ENCODE measurements around the gene GNG13. TPM values are rescaled to one million over a fixed set of nuclear protein-coding genes. Genes with fewer than 3 reads are reported as not detected.
"Not testable (repeated sequence)": the region's sequence is repeated elsewhere in the genome, so short reads cannot be mapped to it uniquely, and the experiment has no call there.

The GNG13 gene
- polyA plus RNA-seq, 12 donors, result 0.34 TPM; not detected in 11

DNA sequence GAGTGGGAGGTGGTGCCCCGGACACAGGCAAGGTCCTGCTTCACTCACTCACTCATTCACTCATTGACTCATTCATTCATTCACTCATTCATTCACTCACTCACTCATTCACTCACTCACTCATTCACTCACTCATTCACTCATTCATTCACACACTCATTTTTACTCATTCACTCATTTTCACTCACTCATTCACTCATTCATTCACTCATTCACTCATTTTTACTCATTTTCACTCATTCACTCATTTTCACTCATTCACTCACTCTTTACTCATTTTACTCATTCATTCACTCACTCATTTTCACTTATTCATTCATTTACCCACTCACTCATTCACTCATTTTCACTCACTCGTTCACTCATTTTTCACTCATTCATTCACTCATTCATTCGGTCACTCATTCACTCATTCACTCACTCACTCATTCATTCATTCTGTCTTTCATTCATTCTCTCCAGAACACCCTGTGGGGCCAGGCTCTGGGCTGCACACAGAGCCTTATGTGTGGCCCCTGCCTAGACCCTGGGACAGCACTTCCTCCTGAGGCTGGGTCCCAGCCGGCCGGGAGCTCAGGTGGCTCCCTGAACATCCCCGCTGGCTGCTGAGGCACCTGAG lies 21.5 kb downstream of the GNG13 start:
- no peak for DNase-seq

DNA sequence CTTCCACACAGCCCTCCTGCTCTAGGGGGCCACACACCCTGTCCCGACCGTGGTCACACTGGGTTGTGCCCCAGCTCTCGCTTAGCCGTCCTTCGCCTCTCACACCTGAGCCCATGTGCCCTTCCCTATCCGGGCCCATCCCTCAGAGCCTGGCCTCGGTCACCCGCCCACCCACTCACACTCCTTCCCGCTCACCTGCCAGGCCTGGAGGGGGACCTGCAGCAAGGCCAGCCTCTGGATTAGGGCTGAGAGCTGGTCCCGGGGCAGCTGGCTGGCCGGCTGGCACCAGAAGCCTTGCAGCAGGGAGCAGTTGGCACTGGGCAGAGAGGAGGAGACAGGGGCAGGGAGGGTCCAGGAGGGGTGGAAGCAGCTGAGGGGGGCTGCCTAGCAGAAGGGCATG lies 22.1 kb downstream of the GNG13 start:
- DNase-seq, result no peak

DNA sequence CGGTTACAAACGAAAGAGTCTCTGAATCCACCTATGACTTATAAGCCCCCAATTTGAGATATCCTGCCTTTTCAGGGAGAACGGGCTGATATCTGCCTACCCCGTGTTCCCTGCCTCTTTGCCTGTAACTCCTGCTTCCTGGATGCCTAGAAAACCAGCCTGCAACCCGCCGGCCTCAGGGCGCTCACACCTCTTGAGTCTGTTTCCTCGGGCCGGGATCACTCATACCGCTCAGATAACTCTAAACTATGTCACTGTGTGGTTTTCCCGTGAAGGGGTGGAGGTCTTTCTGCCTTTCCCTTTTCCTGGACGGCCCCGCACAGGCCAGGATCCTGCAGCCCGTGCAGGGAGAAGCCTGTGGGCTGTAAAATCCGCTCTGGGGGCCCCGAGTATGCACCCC lies 22.7 kb downstream of the GNG13 start:
- no peak for DNase-seq

DNA sequence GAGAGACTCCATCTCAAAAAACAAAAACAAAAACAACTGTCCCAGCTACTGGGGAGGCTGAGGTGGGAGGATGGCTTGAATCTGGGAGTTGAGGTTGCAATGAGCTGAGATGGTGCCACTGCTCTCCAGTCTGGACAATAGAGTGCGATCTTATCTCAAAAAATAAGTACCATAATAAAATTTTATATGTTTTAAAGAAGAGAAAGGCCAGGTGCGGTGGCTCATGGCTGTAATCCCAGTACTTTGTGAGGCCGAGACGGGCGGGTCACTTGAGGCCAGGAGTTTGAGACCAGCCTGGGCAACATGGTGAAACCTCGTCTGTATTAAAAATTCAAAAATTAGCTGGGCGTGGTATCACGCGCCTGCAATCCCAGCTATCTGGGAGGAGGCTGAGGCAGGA lies 23.7 kb downstream of the GNG13 start:
- DNase-seq, result no peak

DNA sequence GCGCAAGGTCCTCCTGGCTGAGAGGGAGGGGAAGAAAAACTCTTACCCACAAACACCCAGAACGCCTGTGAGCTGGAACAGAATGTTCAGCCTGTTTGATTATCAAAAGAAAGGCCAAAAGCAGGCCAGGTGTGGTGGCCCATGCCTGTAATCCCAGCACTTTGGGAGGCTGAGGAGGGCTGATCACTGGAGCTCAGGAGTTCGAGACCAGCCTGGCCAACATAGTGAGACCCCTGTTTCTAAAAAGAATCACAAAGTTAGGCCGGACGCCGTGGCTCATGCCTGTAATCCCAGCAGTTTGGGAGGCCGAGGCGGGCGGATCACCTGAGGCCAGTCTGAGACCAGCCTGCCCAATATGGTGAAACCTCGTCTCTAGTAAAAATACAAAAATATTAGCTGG lies 24.2 kb downstream of the GNG13 start:
- not testable (repeated sequence) for DNase-seq

DNA sequence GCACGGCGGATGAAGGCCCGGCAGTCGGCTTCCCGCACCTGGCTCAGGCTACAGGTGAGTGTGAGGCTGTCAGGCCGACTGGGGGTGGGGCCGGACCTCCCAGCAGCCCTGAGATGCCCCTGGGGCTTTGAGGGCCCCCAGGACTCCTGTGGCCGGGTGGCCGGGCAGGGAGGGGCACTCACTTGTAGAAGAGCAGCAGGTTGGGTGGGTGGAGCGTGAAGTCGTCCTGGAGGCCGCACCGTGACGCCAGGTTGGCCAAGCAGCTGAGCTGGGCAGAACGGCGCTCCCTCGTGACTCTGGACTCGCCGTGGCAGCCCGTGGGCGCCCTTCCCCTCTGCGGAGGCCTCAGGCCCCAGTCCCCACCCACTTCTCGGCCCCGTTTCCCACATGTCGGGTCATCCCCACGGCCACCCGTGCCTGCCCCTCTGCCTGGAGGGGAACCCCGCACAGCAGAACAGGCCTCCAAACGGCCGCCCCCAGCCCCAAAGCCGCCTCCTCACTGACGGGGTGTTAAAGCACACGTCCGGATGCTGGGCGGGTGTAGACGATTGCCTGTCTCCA lies 25.2 kb downstream of the GNG13 start:
- no peak for DNase-seq

DNA sequence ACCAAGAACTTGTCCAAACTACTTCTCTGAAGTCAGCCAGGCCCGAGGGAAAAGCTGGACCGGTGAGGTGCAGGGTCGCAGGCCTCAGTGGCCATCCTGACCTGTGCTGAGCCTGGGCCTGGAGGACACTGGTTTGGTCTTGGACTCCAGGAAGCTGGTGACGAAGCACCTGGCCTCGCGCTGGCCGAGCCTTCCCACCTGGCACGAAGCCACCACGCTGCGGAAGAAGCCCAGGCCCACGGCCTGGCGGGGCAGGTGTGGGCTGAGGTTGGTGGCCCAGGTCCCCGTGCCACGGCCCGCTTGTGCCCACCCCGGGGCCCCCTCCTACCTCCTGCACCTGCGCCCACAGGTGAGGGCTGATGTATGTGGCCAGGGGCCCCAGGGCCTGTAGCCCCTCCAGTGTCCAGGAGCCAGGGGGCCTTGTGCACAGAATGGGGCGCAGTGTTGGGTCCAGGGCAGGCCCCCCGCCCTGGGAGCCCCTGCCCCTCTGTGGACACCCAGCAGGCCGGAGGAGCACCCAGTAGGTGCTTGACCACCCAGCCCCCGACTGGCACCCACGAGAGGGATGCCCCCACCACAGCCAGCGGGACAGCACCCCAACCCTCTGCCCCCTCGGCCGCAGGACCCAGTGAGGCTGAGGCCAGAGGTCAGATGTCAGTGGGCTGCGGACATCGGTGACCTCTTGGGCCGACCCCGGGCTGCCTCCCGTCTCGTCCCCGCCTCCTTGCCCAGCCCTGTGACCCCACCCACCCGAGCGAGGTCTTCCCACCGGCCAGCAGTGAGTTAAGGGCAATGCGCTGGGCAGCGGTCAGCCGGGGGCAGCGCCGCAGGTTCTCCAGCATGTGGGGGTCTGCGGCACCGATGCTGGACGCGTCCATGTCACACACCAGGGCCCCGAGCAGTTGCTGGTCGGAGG lies 26.2 kb downstream of the GNG13 start:
- DNase-seq, result no peak

DNA sequence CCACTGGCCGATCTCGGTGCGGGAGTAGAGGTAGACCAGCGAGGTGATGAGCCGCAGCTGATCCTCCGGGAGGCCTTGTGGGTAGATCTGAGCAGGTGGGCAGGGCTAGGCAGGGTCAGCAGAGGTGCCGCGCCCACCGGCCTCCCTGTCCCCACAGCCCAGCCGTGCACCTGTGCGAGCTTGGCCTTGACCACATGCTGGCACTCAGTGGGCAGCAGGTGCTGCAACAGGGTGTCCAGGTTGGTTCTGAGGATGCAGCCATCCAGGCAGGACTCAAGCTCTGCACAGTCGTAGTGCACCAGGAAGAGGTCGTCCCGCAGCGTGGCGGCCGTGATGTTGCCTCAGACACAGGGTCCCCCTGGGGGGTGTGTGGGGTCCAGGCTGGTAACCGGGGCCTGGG lies 27.6 kb downstream of the GNG13 start:
- DNase-seq, result no peak

DNA sequence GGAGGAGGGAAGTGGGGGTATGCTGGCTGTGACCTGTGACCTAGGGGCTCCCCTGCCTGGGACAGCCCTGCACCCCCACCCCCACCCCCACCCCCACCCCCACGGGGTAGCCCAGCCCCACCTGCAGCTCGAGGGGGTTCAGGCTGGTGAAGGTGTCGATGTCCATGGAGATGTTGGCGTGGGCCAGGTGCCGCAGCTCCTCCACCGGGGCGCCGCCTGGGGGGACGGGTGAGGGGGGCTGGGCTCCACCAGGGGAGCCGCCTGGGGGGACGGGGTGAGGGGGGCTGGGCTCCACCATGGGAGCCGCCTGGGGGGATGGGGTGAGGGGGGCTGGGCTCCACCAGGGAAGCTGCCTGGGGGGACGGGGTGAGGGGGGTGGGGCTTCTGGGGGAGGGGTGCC lies 30.1 kb downstream of the GNG13 start:
- DNase-seq, result no peak

DNA sequence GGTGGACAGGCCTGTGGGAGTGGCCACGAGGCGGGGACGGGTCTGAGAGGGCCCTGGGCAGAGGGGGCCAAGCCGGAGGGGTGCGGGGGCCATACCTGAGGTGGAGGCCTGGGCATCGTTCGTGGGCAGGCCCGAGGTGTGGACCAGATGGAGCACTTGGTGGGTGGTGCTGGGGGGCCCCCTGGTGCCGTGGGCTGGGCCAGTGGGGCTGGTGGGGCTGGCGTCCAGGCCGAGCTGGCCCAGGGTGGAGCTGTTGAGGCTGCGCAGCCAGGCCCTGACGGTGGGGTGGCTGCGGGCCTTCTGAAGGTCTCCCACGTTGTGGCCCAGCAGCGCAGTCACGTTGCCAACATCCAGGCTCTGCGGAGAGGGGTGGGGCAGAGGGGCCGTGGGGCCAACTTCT lies 30.6 kb downstream of the GNG13 start:
- no peak for DNase-seq

DNA sequence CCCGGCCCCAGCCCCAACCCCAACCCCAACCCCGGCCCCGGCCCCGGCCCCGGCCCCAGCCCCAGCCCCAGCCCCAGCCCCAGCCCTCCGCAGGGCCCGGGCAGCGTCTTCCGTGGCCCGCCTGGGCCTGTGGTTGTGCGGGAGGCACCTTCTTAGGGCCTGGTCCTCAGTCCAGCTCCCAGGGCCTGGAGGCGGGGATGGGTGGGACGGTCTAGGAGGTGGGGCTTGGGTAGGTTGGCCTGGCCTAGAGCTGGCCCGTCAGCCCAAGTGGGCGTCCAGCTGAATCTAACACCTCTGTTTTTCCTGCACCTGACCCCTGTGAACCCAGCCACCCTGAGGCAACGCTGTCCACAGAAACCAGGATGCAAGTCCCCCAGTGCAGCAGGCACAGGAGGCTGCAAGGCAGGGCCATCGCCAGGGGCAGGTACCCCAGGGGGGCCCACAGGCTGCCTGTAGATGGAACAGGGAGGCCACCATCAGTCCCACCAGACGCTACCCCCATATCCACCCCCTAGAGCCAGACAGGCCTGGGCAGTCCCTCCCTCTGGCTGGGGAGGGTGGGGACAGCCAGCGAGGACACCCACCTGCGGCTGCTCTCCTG lies 31.2 kb downstream of the GNG13 start:
- no peak for DNase-seq

DNA sequence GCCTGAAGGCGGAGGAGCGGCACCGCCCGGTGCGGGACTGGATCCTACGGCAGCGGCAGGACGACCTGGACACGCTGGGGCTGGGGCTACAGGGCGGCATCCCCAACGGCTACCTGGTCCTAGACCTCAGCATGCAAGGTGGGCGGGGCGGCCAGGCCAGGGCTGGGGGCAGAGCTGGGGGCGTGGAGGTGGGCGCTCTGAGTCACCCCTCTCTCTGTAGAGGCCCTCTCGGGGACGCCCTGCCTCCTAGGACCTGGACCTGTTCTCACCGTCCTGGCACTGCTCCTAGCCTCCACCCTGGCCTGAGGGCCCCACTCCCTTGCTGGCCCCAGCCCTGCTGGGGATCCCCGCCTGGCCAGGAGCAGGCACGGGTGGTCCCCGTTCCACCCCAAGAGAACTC lies 32.1 kb downstream of the GNG13 start:
- DNase-seq, result no peak

DNA sequence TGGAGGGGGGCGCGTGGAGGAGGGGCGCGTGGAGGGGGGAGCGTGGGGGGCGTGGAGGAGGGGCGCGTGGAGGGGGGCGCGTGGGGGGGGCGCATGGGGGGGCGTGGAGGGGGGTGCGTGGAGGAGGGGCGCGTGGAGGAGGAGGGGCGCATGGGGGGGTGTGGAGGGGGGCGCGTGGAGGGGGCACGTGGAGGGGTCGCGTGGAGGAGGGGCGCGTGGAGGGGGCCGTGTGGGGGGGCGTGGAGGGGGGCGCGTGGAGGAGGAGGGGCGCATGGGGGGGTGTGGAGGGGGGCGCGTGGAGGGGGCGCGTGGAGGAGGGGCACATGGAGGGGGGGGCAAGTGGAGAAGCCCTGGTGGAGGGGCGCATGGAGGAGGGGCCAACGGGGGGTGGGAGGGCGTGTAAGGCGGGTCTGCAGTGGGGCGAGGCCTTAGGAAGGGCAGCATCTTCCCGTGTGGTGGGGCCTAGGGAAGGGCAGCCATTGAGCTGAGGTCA lies 32.7 kb downstream of the GNG13 start:
- no peak for DNase-seq

DNA sequence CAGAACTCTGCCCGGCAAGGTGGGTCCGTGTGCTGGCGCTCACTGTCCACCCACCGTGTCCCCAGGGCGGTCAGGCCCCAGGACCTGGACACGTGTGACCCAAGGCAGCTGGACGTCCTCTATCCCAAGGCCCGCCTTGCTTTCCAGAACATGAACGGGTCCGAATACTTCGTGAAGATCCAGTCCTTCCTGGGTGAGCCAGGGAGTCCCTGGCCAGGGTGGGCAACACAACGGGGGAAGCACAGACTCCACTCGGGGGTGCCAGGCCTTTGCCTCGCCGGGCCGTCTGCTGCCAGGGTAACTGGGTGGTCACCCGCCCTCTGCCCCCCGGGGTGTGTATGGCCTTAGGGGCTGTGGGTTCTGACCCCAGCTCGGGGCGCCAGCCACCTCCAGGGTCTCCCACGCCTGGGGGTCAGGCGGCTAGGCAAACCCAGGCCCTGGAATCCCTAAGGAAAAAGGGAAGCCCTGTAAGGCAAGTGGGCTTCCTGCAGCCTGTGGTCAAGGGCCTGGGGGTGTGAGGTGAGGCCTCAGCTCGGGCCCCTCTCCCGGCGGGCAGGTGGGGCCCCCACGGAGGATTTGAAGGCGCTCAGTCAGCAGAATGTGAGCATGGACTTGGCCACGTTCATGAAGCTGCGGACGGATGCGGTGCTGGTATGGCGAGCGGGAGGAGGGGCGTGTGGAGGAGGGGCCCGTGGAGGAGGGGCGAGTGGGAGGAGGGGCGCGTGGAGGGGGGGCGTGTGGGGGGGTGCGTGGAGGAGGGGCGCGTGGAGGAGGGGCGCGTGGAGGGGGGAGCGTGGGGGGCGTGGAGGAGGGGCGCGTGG lies 33.5 kb downstream of the GNG13 start:
- no peak for DNase-seq

DNA sequence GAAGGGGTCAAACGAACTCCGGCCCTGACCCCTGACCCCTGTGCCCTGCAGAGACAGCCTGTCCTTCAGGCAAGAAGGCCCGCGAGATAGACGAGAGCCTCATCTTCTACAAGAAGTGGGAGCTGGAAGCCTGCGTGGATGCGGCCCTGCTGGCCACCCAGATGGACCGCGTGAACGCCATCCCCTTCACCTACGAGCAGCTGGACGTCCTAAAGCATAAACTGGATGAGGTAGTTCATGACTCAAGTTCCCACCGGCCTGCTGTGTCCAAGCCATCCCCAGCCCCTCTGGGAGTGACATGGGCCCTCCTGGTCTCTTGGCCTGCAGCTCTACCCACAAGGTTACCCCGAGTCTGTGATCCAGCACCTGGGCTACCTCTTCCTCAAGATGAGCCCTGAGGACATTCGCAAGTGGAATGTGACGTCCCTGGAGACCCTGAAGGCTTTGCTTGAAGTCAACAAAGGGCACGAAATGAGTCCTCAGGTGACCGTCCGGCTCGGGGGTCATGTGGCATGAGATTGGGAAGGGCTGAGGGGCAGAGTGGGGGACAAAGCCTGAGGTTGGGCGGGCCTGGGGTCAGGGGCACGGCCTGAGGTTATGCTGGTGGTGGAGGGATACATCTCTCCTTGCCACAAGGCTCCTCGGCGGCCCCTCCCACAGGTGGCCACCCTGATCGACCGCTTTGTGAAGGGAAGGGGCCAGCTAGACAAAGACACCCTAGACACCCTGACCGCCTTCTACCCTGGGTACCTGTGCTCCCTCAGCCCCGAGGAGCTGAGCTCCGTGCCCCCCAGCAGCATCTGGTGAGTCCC lies 34.3 kb downstream of the GNG13 start:
- DNase-seq, result no peak

DNA sequence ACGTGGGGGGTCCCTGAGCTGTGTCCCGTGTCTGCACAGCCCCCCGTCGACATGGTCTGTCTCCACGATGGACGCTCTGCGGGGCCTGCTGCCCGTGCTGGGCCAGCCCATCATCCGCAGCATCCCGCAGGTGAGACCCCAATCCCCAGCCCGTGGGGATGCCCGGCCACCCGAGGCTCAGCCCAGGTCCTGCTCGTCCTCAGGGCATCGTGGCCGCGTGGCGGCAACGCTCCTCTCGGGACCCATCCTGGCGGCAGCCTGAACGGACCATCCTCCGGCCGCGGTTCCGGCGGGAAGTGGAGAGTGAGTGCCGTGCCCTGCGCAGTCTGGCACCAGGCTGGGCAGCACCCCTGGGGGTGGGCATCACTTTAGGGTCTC lies 35.1 kb downstream of the GNG13 start:
- no peak for DNase-seq

DNA sequence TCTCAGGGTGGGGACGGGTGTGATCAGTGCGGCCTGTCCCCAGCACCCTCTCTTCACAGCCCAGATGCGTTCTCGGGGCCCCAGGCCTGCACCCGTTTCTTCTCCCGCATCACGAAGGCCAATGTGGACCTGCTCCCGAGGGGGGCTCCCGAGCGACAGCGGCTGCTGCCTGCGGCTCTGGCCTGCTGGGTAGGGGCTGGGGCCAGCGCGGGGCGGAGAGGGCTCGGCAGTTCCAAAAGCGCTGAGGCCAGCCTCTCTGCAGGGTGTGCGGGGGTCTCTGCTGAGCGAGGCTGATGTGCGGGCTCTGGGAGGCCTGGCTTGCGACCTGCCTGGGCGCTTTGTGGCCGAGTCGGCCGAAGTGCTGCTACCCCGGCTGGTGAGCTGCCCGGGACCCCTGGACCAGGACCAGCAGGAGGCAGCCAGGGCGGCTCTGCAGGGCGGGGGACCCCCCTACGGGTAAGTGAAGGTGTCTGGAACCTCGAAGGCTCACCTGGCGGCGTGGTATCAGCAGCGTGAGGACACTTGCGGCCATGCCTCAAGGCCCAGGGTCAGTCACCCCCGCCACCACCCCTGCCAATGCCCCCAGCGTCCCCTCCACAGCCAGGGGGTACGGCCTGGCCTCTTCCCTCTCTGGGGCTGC lies 35.6 kb downstream of the GNG13 start:
- no peak for DNase-seq

DNA sequence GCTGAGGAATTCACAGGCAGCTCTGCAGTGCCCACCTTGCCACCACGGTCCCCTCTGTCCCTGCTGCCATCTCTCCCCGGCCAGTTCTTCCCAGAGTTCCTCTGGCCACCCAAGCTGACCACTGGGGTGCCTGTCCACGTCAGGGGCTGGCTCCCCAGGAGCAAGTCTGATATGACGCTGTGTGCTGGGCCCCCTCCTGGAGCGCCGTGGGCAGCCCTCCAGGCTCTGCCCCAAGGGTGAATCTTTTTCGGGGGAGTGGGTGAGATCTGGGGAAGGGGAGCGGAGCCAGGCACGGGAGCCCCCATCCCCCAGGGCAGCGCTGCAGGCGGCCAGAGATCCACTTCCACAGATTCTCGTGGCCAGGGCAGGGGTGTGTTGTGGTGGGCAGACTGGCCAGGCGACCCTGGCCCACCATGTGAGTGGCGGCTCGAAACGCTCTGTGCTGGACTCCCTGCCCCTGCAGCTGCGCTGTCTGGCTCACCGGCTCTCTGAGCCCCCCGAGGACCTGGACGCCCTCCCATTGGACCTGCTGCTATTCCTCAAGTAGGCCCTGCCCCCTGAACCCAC lies 36.3 kb downstream of the GNG13 start:
- DNase-seq, result no peak

DNA sequence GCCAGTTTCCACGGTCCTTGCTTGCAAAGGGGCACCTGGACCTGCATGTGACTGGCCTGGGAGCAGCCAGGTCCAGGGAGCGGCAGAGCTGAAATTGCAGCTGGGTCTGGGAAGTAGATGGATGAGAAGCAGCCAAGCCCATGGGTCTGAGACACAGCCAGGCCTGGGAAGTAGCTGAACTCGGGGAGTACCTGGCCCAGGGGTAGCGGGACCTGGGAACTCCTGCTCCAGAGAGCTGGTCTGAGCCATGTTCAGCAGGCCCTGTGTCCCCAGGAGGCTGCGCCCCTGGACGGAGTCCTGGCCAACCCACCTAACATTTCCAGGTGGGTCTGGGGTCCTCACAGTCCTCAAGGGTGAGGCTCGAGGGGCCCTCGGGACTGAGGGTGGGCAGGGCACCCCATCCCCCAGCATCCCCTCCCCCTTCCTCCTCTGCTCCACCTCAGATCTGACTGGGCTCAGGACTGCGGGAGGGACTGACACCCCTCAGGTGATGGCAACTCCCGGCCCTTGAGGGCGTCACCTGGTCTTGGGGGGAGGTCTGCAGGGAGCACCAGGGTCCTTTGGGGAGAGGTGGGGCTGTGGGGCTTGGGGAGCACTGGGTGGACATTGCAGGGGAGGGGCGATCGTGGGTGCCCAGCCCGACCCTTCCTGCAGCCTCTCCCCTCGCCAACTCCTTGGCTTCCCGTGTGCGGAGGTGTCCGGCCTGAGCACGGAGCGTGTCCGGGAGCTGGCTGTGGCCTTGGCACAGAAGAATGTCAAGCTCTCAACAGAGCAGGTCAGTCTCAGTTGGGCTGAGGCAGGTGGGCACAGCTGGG lies 37.0 kb downstream of the GNG13 start:
- no peak for DNase-seq

Measured in muscle of arm (tissue), 12 donors.